ENCODE results near the gene FAT3. TPM values are rescaled to one million over a fixed set of nuclear protein-coding genes. Genes with fewer than 3 reads are reported as not detected.

Gene FAT3
- total RNA-seq: under 0.01 and 0.12 TPM in 2 replicates

GRCh38 chr11:92224407-92225124, at the start of gene FAT3:
Gene FAT3 (plus strand): TSS chr11:92224818. CDS start chr11:92352113, 127,295 bp downstream.

All from aortic smooth muscle cell (primary cell).